CD4-positive, alpha-beta T cell (primary cell): Measurements from ENCODE around the gene INO80E. TPM values are rescaled to one million over a fixed set of nuclear protein-coding genes. Genes with fewer than 3 reads are reported as not detected.

Experiments used
- ATAC-seq: fragments of 200-7000 bp; cut with Tn5 transposase; one replicate; pipeline ENCODE4 v1.10.0; 2022; ENCODE audit warnings: mild to moderate bottlenecking; ENCODE audit not compliant: poor library complexity
- CTCF ChIA-PET: fragments of 350-600 bp; sonication (Branson Sonifier 250); formaldehyde crosslinking; loops from one replicate; lab custom pipeline; 2021; ENCODE audit warnings: antibody characterized with exemption, inconsistent platforms; lab: Charles Lee
- POLR2A ChIA-PET: fragments of 350-600 bp; sonication (Branson Sonifier 250); formaldehyde crosslinking; loops from one replicate; lab custom pipeline; 2021; ENCODE audit warnings: antibody characterized with exemption, inconsistent platforms; lab: Charles Lee
- DNase-seq, 14 experiments: peaks; one replicate each; pipeline ENCODE4 v3.0.0-alpha.2; 2013 to 2020; ENCODE audit warnings: mixed read lengths in 2 of 14
- H3K27ac ChIP-seq, 2 donors: one replicate each; pipeline versions ENCODE4 v1.5.1 to v1.7.0; 2013; ENCODE audit warnings: low read length in 2 of 2, low read depth in 1 of 2, mild to moderate bottlenecking in 1 of 2
- H3K27me3 ChIP-seq, 2 experiments: 1 replicate in 1 of 2; 2 replicates in 1 of 2; pipeline versions ENCODE4 v1.6.1 to v1.7.0; 2013; ENCODE audit warnings: low read length in 2 of 2, control low read depth in 1 of 2, mild to moderate bottlenecking in 1 of 2, moderate library complexity in 1 of 2; ENCODE audit not compliant: insufficient read depth in 2 of 2, control insufficient read depth in 1 of 2
- H3K36me3 ChIP-seq: one replicate; pipeline ENCODE4 v1.6.1; 2013; ENCODE audit warnings: low read length, control low read depth; ENCODE audit not compliant: insufficient read depth
- H3K4me1 ChIP-seq: one replicate; pipeline ENCODE4 v1.6.1; 2013; ENCODE audit warnings: low read length, control low read depth; ENCODE audit not compliant: insufficient read depth
- H3K4me3 ChIP-seq: one replicate; pipeline ENCODE4 v1.5.1; 2013; ENCODE audit warnings: mild to moderate bottlenecking, low read length, moderate library complexity
- H3K9me3 ChIP-seq, 2 experiments: 1 replicate in 1 of 2; 2 replicates in 1 of 2; pipeline versions ENCODE4 v1.6.1 to v1.7.0; 2013; ENCODE audit warnings: low read length in 2 of 2, mild to moderate bottlenecking in 2 of 2, control low read depth in 1 of 2, moderate library complexity in 1 of 2; ENCODE audit not compliant: control insufficient read depth in 1 of 2, insufficient read depth in 1 of 2
- H3K27ac Mint-ChIP-seq: one replicate; pipeline ENCODE4 v1.8.0; 2020; ENCODE audit warnings: mixed read lengths
- H3K27me3 Mint-ChIP-seq: one replicate; pipeline ENCODE4 v1.8.0; 2021; ENCODE audit warnings: mixed read lengths
- H3K36me3 Mint-ChIP-seq: one replicate; pipeline ENCODE4 v1.8.0; 2021; ENCODE audit warnings: low read depth, mixed read lengths
- H3K4me1 Mint-ChIP-seq: one replicate; pipeline ENCODE4 v1.8.0; 2021; ENCODE audit warnings: low read depth, mixed read lengths
- H3K4me3 Mint-ChIP-seq: one replicate; pipeline ENCODE4 v1.8.0; 2020; ENCODE audit warnings: mild to moderate bottlenecking, mixed read lengths
- H3K9me3 Mint-ChIP-seq: one replicate; pipeline ENCODE4 v1.8.0; 2020; ENCODE audit warnings: mixed read lengths
- intact Hi-C, 2 experiments: fragments of 100-400 bp; cut with DNase I in 1 of 2; cut with micrococcal nuclease in 1 of 2; formaldehyde crosslinking; loops; one replicate each; pipeline versions ENCODE4 v1.15.1 to v1.9.0; 2023 to 2025; cut with DNase I, micrococcal nuclease
- total RNA-seq, 174 experiments: library from RNA in 2 of 174; stranded (reverse) in 2 of 174; gene quantifications; one replicate each; pipeline ENCODE4 v1.2.3 and lab custom pipeline; 2021 to 2026
- TF ChIP-seq, protein P1 (sequence below): fragments of 200-600 bp; IDR thresholded peaks from one replicate; pipeline ENCODE4 v1.8.0; 2022; ENCODE audit warnings: antibody characterized with exemption, mild to moderate bottlenecking

INO80E gene
- total RNA-seq, 2 experiments from 2014 or later, result 54.6 to 57.6 TPM

DNA sequence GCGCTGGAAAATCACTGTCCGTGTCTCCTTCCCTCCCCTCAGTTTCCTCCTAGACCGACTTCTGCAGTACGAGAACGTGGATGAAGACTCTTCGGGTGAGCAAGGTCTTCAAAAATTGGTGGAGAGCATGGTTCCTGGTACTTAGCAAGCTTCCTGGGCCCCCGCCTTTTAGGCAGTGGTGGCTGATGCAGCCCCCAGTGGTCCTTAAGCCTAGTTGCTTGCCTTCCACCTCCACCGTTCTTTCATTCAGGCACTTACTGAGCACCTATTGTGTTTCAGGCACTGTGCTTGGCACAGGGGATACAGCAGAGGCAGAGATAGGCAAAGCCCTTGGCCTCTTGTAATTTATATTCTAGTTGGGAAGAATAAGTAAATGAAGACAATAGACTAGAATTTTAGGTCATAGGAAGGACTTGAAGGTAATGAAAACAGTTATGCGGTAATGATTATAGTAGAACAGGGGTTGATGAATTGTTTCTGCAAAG lies 767 bp downstream of the INO80E start:
- Histone ChIP-seq H3K36me3 (peaks cover 40% of the 10 kb centered on the region), H3K27ac (peak overlapping the region in 1 of 2 donors; percentile 98), H3K27me3 (no peaks in the 10 kb centered on the region), H3K4me3 (peak overlapping the region; percentile 83), H3K4me1 (peaks cover 30% of the 10 kb centered on the region), H3K9me3 (no peaks in the 10 kb centered on the region)
- H3K4me3 Mint-ChIP-seq, result peak overlapping the region; percentile 98
- ChIA-PET POLR2A (interaction anchor here (0.8 to 2.6 kb wide), 10 partner anchors 8 to 296 kb away, joined by 3 to 18 read pairs (median 4); partner anchors contain the start of genes DOC2A, KCTD13, TAOK2 and TMEM219), CTCF (interaction anchor here (2.1 kb wide), 1 partner anchor 9 kb away, joined by 7 read pairs; no protein-coding TSS in a partner anchor)
- peak overlapping the region; percentile 99 for H3K27ac Mint-ChIP-seq
- H3K9me3 Mint-ChIP-seq, result no peaks in the 10 kb centered on the region
- TF ChIP-seq, protein P1, sequence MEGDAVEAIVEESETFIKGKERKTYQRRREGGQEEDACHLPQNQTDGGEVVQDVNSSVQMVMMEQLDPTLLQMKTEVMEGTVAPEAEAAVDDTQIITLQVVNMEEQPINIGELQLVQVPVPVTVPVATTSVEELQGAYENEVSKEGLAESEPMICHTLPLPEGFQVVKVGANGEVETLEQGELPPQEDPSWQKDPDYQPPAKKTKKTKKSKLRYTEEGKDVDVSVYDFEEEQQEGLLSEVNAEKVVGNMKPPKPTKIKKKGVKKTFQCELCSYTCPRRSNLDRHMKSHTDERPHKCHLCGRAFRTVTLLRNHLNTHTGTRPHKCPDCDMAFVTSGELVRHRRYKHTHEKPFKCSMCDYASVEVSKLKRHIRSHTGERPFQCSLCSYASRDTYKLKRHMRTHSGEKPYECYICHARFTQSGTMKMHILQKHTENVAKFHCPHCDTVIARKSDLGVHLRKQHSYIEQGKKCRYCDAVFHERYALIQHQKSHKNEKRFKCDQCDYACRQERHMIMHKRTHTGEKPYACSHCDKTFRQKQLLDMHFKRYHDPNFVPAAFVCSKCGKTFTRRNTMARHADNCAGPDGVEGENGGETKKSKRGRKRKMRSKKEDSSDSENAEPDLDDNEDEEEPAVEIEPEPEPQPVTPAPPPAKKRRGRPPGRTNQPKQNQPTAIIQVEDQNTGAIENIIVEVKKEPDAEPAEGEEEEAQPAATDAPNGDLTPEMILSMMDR, result no peak
- peaks cover 67% of the 10 kb centered on the region for H3K36me3 Mint-ChIP-seq
- DNase-seq (no peak), ATAC-seq (no peak)
- peaks cover 33% of the 10 kb centered on the region for H3K4me1 Mint-ChIP-seq
- H3K27me3 Mint-ChIP-seq, result no peaks in the 10 kb centered on the region
- intact Hi-C loops, result loop anchor here (1.0 to 10.0 kb wide), 8 partner anchors 55 to 1172 kb away; partner anchors contain the start of genes CDIPT (in 2 of the 2), ATXN2L (in 1 of the 2), FBXL19 (in 1 of the 2) and MAZ (in 1 of the 2)

DNA sequence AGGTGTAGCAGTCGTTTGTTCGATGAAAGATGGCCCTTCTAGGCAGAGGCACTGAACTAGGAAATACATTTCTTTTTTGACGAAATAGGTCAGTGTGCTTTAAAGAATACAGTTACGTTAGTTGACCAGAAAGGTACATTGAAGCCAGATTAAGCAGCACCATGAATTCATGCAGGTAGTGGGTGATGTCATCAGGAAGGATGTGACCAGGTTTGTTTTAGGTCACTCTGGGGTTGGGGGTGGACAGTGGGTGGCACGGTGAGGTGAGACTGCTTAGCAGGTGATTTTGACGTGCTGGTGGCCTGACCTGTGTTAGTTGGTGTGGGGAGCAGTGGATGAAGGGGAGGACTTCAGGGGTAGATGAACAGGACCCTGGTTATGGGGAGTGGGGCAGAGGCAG lies 3.6 kb downstream of the INO80E start:
- no peaks in the 10 kb centered on the region for H3K27me3 Mint-ChIP-seq
- ChIA-PET POLR2A (no interaction called here), CTCF (interaction anchor here (1.0 kb wide), 1 partner anchor 151 kb away, joined by 3 read pairs; no protein-coding TSS in a partner anchor)
- ATAC-seq (no peak), DNase-seq (no peak)
- intact Hi-C loops, result loop anchor here (5.0 to 10.0 kb wide), 6 partner anchors 53 to 1175 kb away; partner anchors contain the start of genes ATXN2L (in 1 of the 2), CDIPT (in 1 of the 2), FBXL19 (in 1 of the 2) and MAZ (in 1 of the 2)
- Histone ChIP-seq H3K27ac (no peak overlapping the region), H3K4me3 (no peak overlapping the region), H3K36me3 (peaks cover 39% of the 10 kb centered on the region), H3K9me3 (no peaks in the 10 kb centered on the region), H3K27me3 (no peaks in the 10 kb centered on the region), H3K4me1 (peaks cover 26% of the 10 kb centered on the region)
- H3K4me3 Mint-ChIP-seq, result peak overlapping the region; percentile 38
- H3K4me1 Mint-ChIP-seq, result peaks cover 32% of the 10 kb centered on the region
- H3K36me3 Mint-ChIP-seq, result peaks cover 65% of the 10 kb centered on the region
- no peak overlapping the region for H3K27ac Mint-ChIP-seq
- H3K9me3 Mint-ChIP-seq, result no peaks in the 10 kb centered on the region
- TF ChIP-seq, protein P1, result no peak

DNA sequence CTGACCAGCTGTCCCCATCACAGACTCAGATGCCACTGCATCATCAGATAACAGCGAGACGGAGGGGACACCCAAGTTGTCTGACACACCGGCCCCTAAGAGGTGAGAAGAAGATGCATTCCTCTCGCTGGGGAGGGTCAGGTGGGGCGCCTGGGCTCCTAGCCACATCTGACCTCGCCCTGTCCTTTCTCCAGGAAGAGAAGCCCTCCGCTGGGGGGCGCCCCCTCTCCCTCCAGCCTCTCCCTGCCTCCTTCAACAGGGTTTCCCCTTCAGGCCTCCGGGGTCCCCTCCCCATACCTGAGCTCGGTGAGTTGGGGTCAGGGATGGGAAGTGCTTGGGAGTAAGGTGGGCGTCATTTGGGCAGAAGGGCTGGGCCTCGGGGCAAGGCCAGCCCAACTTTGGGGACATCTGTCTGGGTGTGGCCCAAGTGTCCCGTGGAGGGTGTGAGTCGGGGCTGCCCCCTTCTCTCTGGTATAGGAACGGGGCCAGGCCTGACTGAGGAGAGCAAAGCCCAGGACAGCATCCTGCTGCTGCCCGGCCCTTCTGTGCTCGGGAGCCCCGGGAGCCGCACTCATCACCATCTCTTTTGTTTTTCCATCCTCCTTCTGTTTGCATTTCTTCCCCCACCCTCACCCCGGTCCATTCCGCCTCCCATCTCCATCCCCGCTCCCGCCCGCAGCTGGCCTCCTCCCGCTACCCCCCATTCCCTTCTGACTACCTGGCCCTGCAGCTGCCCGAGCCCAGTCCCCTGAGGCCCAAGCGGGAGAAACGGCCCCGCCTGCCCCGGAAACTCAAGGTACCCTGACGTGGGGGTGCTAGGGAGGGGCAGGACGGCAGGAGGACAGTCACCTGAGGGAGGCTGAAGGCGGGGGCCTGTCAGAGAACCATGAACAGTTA lies 4.9 kb downstream of the INO80E start:
- DNase-seq (no peak), ATAC-seq (no peak)
- no peak overlapping the region for H3K4me3 ChIP-seq
- Mint-ChIP-seq H3K36me3 (peaks cover 54% of the 10 kb centered on the region), H3K27ac (no peak overlapping the region), H3K9me3 (no peaks in the 10 kb centered on the region), H3K4me3 (no peak overlapping the region), H3K27me3 (no peaks in the 10 kb centered on the region), H3K4me1 (peaks cover 24% of the 10 kb centered on the region)
- no peaks in the 10 kb centered on the region for H3K27me3 ChIP-seq
- H3K4me1 ChIP-seq, result peaks cover 25% of the 10 kb centered on the region
- CTCF ChIA-PET, result interaction anchor here (1.0 kb wide), 1 partner anchor 153 kb away, joined by 3 read pairs; no protein-coding TSS in a partner anchor
- POLR2A ChIA-PET, result no interaction called here
- peaks cover 39% of the 10 kb centered on the region for H3K36me3 ChIP-seq
- intact Hi-C loops, result no loop called here
- TF ChIP-seq, protein P1, result no peak
- no peak overlapping the region for H3K27ac ChIP-seq
- no peaks in the 10 kb centered on the region for H3K9me3 ChIP-seq
